ENCODE results near the gene LRIG3. TPM values are rescaled to one million over a fixed set of nuclear protein-coding genes. Genes with fewer than 3 reads are reported as not detected.
A peak's percentile ranks its signal among the peaks of the same experiment; 100 is the strongest.

LRIG3 gene
- total and polyA plus RNA-seq, 9 of the 15 experiments (the other 6 are each of a cell fraction or from before 2014, with no cell fraction given) = 0.18 TPM; not detected in 8

DNA sequence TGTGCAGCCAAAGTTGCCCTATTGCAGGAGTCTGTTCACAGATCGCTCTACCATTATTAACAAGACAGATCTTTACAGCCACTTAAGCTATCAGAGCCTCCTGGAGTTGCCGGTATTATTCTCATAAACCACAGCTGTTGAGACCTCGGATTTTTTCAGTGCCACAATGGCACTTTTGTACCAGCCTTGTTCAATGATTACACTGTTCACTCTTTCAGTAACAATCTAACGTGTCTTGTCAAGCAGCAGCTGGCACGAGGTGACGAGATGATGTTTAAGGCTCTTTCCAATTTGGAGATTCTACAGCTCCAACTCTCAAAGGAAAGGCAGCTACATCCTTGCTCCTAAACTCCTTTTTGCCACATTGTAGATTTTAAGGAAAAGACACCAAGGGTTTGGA is 30.7 kb downstream of the LRIG3 start (continued):
- TF ChIP-seq GABPA (tag; conservative IDR thresholded peaks at IDR 0.05; ENCODE audit: low read depth) (no peak), ZNF609 (CRISPR knock-in tag; IDR thresholded peaks at IDR 0.05; ENCODE audit: borderline replicate concordance) (no peak)

GRCh38 chr12:58888131-58888783 is 32.0 kb downstream of the LRIG3 start:
- H2AFZ ChIP-seq (ENCODE audit: low read depth, low read length) = no peak overlapping the region
- no peak for FAIRE-seq
- no peaks in the 10 kb centered on the region for H3K9me1 ChIP-seq (ENCODE audit: control insufficient read depth, insufficient read depth, low read length)
- CTCF ChIA-PET (ENCODE audit: low intra/inter-chr PET ratio) = no interaction called here
- H3K9ac ChIP-seq (ENCODE audit: insufficient read depth in 1 of 2, low read depth in 2 of 2, low read length in 2 of 2) = no peak overlapping the region
- POLR2A ChIA-PET = no interaction called here
- no peak overlapping the region for H3K27ac ChIP-seq (ENCODE audit: extremely low read depth, low read depth, low read length)
- in situ Hi-C loops (cut with MboI) (no loop called here), intact Hi-C loops (cut with micrococcal nuclease) (no loop called here)
- no peaks in the 10 kb centered on the region for H3K79me2 ChIP-seq (ENCODE audit: control insufficient read depth, insufficient read depth, low read length)
- H3K4me2 ChIP-seq (ENCODE audit: insufficient read depth, low read length) = no peak overlapping the region
- H3K9me3 ChIP-seq (replicated peaks; ENCODE audit: control insufficient read depth, insufficient read depth, low read depth, low read length) = no peaks in the 10 kb centered on the region; the same call in 1 of the 2 replicates
- no TSS peak for BruUV-seq (replicated peaks)
- TF ChIP-seq NFIC (IDR thresholded peaks at IDR 0.05) (no peak), ZNF316 (IDR thresholded peaks at IDR 0.05) (peak; percentile 63; the same call in 1 of the 2 replicates), MAFK (IDR thresholded peaks at IDR 0.05; ENCODE audit: low read length) (peak; percentile 13; the same call in 1 of the 2 replicates), C11orf30 (IDR thresholded peaks at IDR 0.05; ENCODE audit: low read depth) (peak; percentile 12; the same call in 1 of the 2 replicates)
- H3K4me1 ChIP-seq (replicated peaks in 1 of 2; ENCODE audit: control insufficient read depth in 2 of 2, insufficient read depth in 2 of 2, low read length in 2 of 2) = no peaks in the 10 kb centered on the region
- ATAC-seq = no peak
- H3K4me3 ChIP-seq = no peak overlapping the region
- H4K20me1 ChIP-seq (replicated peaks; ENCODE audit: control insufficient read depth, insufficient read depth, low read length) = no peaks in the 10 kb centered on the region
- WGBS (ENCODE audit: insufficient coverage, low coverage, missing lambda C conversion rate) = 6% methylated on average over 4 of the region's 4 CpGs
- H3K36me3 ChIP-seq (ENCODE audit: control insufficient read depth, insufficient read depth, low read length) = no peaks in the 10 kb centered on the region
- no peaks in the 10 kb centered on the region for H3K27me3 ChIP-seq (ENCODE audit: control insufficient read depth in 2 of 2, insufficient read depth in 2 of 2, low read length in 2 of 2)
- DNase-seq (ENCODE audit: extremely low read depth in 1 of 4, low spot score in 3 of 4) = no peak

All from K562 (cell line).